GM21723 (cell line): ENCODE measurements around the gene TMC5.
"Not testable (repeated sequence)": the region's sequence is repeated elsewhere in the genome, so short reads cannot be mapped to it uniquely, and the experiment has no call there.

Experiments
- ATAC-seq: cut with Tn5 transposase; IDR thresholded peaks from one replicate; pipeline ENCODE4 v1.9.1; 2021; ENCODE audit warnings: mild to moderate bottlenecking, moderate library complexity; ENCODE audit not compliant: unreplicated experiment

The TMC5 gene

GRCh38 chr16:19525385-19525723 lies 107.7 kb downstream of the TMC5 start:
- no peak for ATAC-seq

GRCh38 chr16:19527161-19527560 lies 109.5 kb downstream of the TMC5 start:
- ATAC-seq: no peak

- ATAC-seq: no peak
These were observed 111.0 kb downstream of the TMC5 start for GRCh38 chr16:19528666-19529065.

- ATAC-seq: no peak
These were observed 114.9 kb downstream of the TMC5 start for GRCh38 chr16:19532601-19533000.

GRCh38 chr16:19540241-19540970 lies 122.7 kb downstream of the TMC5 start:
- no peak for ATAC-seq

- no peak for ATAC-seq
These were observed 124.6 kb downstream of the TMC5 start for GRCh38 chr16:19542138-19542821.

- ATAC-seq: not testable (repeated sequence)
These were observed 125.8 kb downstream of the TMC5 start for GRCh38 chr16:19543278-19543996.

GRCh38 chr16:19548144-19548543 lies 130.5 kb downstream of the TMC5 start:
- ATAC-seq: no peak
